GM18508 (cell line): Measurements from ENCODE around the gene CUEDC1.

ENCODE experiments used
- ATAC-seq: cut with Tn5 transposase; IDR thresholded peaks from one replicate; pipeline ENCODE4 v1.9.1; 2021; ENCODE audit warnings: moderate number of reproducible peaks; ENCODE audit not compliant: insufficient read depth, unreplicated experiment

The CUEDC1 gene

DNA sequence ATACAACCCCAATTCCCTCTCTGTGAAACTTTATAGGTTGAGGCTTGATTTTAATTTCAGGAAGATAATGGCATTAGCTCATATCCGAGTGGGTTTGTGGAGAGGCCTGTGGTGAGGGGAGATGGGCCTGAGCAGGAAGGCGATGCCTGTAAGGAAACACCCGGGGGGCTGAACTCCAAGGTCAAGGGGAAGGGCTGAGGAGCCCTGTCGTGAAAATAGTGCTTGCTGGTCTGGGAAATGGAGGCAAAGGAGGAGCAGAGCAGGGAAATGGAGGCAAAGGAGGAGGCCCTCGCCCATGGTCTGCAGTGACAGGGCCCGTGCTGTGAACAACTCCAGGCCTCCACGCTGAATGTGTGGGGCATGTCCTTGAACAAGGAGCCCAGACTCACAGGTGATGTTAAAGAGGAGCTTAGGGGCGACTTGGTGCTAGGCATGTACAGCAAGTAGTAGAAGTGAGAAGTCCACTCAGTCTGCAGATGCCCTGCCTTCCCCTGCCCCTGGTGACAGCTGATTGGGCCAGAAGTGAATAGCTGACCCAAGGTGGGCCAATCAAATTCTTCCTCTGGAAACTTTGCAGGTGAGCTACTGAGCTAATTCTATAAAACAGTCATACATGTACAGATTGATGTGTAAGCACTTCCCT is 143.5 kb downstream of the CUEDC1 start:
- ATAC-seq: no peak
